HepG2 (cell line): ENCODE data around the gene CHST12. TPM values are rescaled to one million over a fixed set of nuclear protein-coding genes. Genes with fewer than 3 reads are reported as not detected.

Source experiments
- AGO2 ChIP-seq: fragments of 200-400 bp; formaldehyde crosslinking; optimal IDR thresholded peaks from 2 replicates; pipeline ENCODE3; 2017; ENCODE audit warnings: mild to moderate bottlenecking, low read depth, low read length, moderate library complexity
- ARHGAP35 ChIP-seq: sonication (generic); formaldehyde crosslinking; IDR thresholded peaks from 2 replicates; pipeline ENCODE4 v1.9.0; 2022; ENCODE audit warnings: mild to moderate bottlenecking, inconsistent platforms, moderate library complexity, missing genetic modification reagents, borderline replicate concordance
- BCL3 ChIP-seq: sonication (generic); formaldehyde crosslinking; IDR thresholded peaks from 2 replicates; pipeline ENCODE4 v1.5.1; 2020; ENCODE audit warnings: mild to moderate bottlenecking, missing genetic modification reagents, moderate library complexity
- CERS6 ChIP-seq: sonication (generic); formaldehyde crosslinking; IDR thresholded peaks from 2 replicates; pipeline ENCODE4 v1.5.0; 2020; ENCODE audit warnings: missing genetic modification reagents
- KDM4B ChIP-seq: sonication (generic); formaldehyde crosslinking; IDR thresholded peaks from 2 replicates; pipeline ENCODE4 v1.4.0; 2020; ENCODE audit warnings: missing genetic modification reagents
- KIAA2018 ChIP-seq: sonication (generic); formaldehyde crosslinking; IDR thresholded peaks from 2 replicates; pipeline ENCODE4 v1.5.0; 2020; ENCODE audit warnings: mild to moderate bottlenecking, missing genetic modification reagents, borderline replicate concordance
- NFIB ChIP-seq: sonication (generic); formaldehyde crosslinking; IDR thresholded peaks from 2 replicates; pipeline ENCODE4 v1.9.0; 2021; ENCODE audit warnings: missing genetic modification reagents, mild to moderate bottlenecking, borderline replicate concordance
- SMC3 ChIP-seq: IDR thresholded peaks from 2 replicates; pipeline ENCODE4 v1.6.1; 2011; ENCODE audit warnings: low read length, improper control_type of control experiment
- ZFP82 ChIP-seq: sonication (generic); formaldehyde crosslinking; IDR thresholded peaks from 2 replicates; pipeline ENCODE4 v1.5.1; 2020; ENCODE audit warnings: mild to moderate bottlenecking, missing genetic modification reagents, borderline replicate concordance
- ZMYM2 ChIP-seq: sonication (generic); formaldehyde crosslinking; IDR thresholded peaks from 2 replicates; pipeline ENCODE4 v1.8.0; 2022; ENCODE audit warnings: mild to moderate bottlenecking, missing genetic modification reagents
- ZMYM4 ChIP-seq: sonication (generic); formaldehyde crosslinking; IDR thresholded peaks from 2 replicates; pipeline ENCODE4 v1.8.1; 2023; ENCODE audit warnings: mild to moderate bottlenecking, missing genetic modification reagents
- ZNF230 ChIP-seq: sonication (generic); formaldehyde crosslinking; IDR thresholded peaks from 2 replicates; pipeline ENCODE4 v1.4.0; 2020; ENCODE audit warnings: mild to moderate bottlenecking, missing genetic modification reagents
- ZNF724P ChIP-seq: sonication (generic); formaldehyde crosslinking; IDR thresholded peaks from 2 replicates; pipeline ENCODE4 v1.8.0; 2022; ENCODE audit warnings: missing genetic modification reagents, borderline replicate concordance
- ZNF781 ChIP-seq: sonication (generic); formaldehyde crosslinking; IDR thresholded peaks from 2 replicates; pipeline ENCODE4 v1.5.1; 2020; ENCODE audit warnings: borderline replicate concordance, mild to moderate bottlenecking, missing genetic modification reagents; ENCODE audit errors: not compliant biosample characterization
- polyA plus RNA-seq, 8 experiments: library from polyadenylated mRNA; depleted of rRNA in 3 of 8; stranded (reverse) in 7 of 8; unstranded in 1 of 8; fragments of >200 nt; fragmentation: Illumina TruSeq in 4 of 8; extraction: Trizol in 4 of 8; gene quantifications; 2 replicates each; pipeline versions ENCODE4 v1.2.1 to v1.2.3, GENCODE V29; 2011 to 2016; ENCODE audit warnings: low read depth in 4 of 8, missing spikeins in 1 of 8, mixed read lengths in 1 of 8; ENCODE audit not compliant: insufficient read depth in 1 of 8
- total RNA-seq, 5 experiments: library from RNA; depleted of rRNA; stranded (reverse); fragments of >200 nt; fragmentation: Illumina TruSeq; extraction: Trizol; gene quantifications; 2 replicates each; pipeline ENCODE4 v1.2.3, GENCODE V29; 2016; ENCODE audit warnings: low read depth in 1 of 5

CHST12 gene
- total and polyA plus RNA-seq, 2 of the 13 experiments (the other 11 are each of a cell fraction or from before 2014, with no cell fraction given): 6.4 to 15.8 TPM

- TF ChIP-seq KIAA2018 (CRISPR knock-in tag) (0 out of 2 replicates have a peak, but pooled peaks have one; percentile 40), NFIB (0 out of 2 replicates have a peak, but pooled peaks have one; percentile 42), CERS6 (CRISPR knock-in tag) (no peak), ZMYM4 (CRISPR knock-in tag) (0 out of 2 replicates have a peak, but pooled peaks have one; percentile 47), ZNF781 (CRISPR knock-in tag) (peak; percentile 80), ZNF230 (CRISPR knock-in tag) (peak; percentile 78), ZNF724P (CRISPR knock-in tag) (no peak; the same call in 1 of the 2 replicates), KDM4B (CRISPR knock-in tag) (0 out of 2 replicates have a peak, but pooled peaks have one; percentile 15), SMC3 (peak; percentile 28; the same call in 1 of the 2 replicates), AGO2 (peak; percentile 89), ARHGAP35 (CRISPR knock-in tag) (peak; percentile 36; the same call in 1 of the 2 replicates), ZFP82 (CRISPR knock-in tag) (0 out of 2 replicates have a peak, but pooled peaks have one; percentile 41), BCL3 (peak; percentile 66), ZMYM2 (0 out of 2 replicates have a peak, but pooled peaks have one; percentile 61)
These were observed 48.0 kb downstream of the CHST12 start (continued) for GRCh38 chr7:2451171-2452073.
